ENCODE data around the gene LRG1.

DNA sequence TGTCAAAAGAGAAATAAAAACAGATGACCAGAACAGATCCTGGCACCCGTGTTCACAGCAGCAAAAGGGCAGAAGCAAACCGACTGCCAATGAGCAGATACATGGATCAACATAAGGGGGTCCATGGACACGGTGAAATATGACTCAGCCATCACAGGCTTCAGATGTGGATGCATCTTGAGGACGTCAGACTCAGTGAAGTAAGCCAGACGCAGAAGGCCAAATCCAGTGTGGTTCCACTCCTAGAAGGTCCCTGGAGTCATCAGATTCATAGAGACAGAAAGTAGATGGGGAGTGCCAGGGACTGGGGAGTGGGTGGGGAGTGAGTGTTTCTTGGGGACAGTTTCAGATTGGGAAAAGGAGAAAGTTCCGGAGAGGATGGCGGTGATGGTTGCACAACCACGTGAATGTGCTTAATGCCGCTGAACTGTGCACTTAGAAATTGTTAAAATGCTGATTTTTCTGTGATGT, 48.5 kb upstream of the LRG1 start:
- TF ChIP-seq, protein P1, sequence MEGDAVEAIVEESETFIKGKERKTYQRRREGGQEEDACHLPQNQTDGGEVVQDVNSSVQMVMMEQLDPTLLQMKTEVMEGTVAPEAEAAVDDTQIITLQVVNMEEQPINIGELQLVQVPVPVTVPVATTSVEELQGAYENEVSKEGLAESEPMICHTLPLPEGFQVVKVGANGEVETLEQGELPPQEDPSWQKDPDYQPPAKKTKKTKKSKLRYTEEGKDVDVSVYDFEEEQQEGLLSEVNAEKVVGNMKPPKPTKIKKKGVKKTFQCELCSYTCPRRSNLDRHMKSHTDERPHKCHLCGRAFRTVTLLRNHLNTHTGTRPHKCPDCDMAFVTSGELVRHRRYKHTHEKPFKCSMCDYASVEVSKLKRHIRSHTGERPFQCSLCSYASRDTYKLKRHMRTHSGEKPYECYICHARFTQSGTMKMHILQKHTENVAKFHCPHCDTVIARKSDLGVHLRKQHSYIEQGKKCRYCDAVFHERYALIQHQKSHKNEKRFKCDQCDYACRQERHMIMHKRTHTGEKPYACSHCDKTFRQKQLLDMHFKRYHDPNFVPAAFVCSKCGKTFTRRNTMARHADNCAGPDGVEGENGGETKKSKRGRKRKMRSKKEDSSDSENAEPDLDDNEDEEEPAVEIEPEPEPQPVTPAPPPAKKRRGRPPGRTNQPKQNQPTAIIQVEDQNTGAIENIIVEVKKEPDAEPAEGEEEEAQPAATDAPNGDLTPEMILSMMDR (IDR thresholded peaks at IDR 0.05; ENCODE audit: poor library complexity, severe bottlenecking) = no peak
- TF ChIP-seq SMC3 (conservative IDR thresholded peaks at IDR 0.05; ENCODE audit: poor library complexity) (no peak), EP300 (conservative IDR thresholded peaks at IDR 0.05; ENCODE audit: poor library complexity, severe bottlenecking) (no peak), EZH2 (IDR thresholded peaks at IDR 0.05; ENCODE audit: borderline replicate concordance, insufficient read depth, low read length, poor library complexity, severe bottlenecking) (no peak)
- TF ChIP-seq, protein P2, sequence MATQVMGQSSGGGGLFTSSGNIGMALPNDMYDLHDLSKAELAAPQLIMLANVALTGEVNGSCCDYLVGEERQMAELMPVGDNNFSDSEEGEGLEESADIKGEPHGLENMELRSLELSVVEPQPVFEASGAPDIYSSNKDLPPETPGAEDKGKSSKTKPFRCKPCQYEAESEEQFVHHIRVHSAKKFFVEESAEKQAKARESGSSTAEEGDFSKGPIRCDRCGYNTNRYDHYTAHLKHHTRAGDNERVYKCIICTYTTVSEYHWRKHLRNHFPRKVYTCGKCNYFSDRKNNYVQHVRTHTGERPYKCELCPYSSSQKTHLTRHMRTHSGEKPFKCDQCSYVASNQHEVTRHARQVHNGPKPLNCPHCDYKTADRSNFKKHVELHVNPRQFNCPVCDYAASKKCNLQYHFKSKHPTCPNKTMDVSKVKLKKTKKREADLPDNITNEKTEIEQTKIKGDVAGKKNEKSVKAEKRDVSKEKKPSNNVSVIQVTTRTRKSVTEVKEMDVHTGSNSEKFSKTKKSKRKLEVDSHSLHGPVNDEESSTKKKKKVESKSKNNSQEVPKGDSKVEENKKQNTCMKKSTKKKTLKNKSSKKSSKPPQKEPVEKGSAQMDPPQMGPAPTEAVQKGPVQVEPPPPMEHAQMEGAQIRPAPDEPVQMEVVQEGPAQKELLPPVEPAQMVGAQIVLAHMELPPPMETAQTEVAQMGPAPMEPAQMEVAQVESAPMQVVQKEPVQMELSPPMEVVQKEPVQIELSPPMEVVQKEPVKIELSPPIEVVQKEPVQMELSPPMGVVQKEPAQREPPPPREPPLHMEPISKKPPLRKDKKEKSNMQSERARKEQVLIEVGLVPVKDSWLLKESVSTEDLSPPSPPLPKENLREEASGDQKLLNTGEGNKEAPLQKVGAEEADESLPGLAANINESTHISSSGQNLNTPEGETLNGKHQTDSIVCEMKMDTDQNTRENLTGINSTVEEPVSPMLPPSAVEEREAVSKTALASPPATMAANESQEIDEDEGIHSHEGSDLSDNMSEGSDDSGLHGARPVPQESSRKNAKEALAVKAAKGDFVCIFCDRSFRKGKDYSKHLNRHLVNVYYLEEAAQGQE (IDR thresholded peaks at IDR 0.05; ENCODE audit: borderline replicate concordance) = no peak

Data from neural cell (in vitro differentiated cells).